NCI-H82 treated with DMSO at 0.1 percent for 48 hours (cell line): Measurements from ENCODE around the gene RANBP3.
A peak's percentile ranks its signal among the peaks of the same experiment; 100 is the strongest.

ENCODE experiments used
- DNase-seq: peaks from one replicate; lab custom pipeline; 2025; ENCODE audit not compliant: unreplicated experiment; lab: John Stamatoyannopoulos, UW

Gene RANBP3

DNA sequence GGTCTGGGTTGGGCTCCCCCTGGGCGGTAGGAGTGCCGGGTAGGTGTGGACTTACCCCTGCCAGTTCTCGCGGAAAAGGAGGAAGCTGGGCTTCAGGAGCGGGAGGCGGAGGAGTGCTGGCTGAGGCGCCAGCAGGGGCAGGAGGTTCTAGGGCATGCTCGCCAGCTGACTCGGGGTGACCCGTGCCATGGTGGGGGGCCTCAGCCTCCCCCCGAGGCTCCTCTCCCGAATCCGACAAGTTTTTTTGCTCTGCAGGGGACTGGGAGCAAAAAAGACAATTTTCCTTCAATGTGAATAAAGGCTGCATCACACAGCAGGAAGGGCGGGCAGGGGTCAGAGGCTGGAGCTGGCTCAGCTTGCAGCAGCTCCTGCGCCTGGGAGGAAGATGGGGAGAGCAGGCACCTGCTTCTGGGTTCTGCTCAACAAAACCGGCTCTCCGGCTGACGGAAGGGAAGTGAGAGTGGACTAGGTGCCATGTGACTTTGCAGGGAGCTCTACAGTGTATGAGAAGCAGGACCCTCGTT, 26.5 kb downstream of the RANBP3 start:
- no peak for DNase-seq

- DNase-seq: no peak
Observed at GRCh38 chr19:5950741-5951140, 27.2 kb downstream of the RANBP3 start.

DNA sequence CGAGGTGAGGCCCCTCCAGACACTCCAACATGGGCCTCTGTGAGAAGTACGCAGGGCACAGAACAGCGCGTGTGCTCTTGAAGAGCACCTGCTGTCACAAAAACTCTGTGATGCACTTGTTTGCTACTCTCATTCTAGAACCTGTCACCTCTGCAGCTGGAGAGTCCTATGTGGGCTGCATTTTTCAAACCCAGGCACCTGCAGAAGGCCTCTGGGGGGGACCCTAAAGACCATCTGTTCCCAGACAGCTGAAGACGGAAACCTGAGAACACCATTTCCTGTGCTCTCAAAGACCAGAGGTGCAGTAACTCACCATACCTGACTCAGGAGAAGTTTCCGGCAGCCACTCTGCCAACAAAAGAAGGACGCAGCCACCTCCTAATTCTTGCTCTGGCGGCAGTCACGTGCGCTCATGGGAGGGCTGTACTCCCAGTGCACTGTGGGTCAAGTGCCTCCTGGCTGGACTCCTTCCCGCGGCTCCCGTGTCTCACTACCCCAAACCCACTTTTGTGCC, 28.1 kb downstream of the RANBP3 start:
- no peak for DNase-seq

- DNase-seq: no peak
Observed at GRCh38 chr19:5948752-5949564, 29.0 kb downstream of the RANBP3 start.

DNA sequence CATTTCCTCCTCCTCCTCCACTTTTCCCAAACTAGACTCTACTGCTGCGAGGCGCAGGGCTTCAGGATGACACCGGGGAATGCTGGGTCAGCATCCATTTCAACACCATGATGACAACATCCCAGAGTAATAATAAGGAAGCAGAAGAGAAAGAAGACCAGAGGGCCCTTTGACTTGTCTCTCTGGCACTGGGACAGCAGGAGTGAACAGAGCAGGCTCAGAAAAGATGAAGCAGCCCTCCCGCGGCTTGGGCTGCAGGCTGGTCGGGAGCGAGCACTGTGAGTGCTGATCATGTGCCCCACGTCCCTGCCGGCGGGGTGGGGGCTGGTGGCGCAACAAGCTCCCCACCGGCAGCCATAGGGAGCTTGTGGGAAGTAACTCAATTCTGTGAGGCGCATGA, 30.5 kb downstream of the RANBP3 start:
- no peak for DNase-seq

DNA sequence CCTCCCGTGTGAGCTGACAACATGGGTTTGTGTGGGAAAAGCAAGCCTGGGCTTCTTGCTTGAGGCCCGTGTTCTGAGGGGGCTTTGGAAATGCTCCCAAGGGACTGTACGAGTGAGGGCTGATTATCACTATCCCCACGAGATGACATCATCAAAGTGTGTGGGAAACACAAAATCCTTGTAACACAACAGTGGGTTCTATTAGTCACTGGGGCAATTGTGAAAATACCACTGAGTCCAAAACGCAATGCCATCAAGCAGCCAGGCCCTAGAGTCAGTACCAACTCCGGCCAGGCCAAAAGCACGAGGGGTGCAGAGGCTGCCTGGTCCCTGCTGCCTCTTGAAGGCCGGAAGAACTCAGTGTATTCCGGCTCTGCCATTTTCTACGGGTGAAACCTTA, 34.3 kb downstream of the RANBP3 start:
- no peak for DNase-seq

GRCh38 chr19:5943045-5943444, 34.9 kb downstream of the RANBP3 start:
- DNase-seq: no peak

- DNase-seq: no peak
Observed at GRCh38 chr19:5941673-5942072, 36.3 kb downstream of the RANBP3 start.

GRCh38 chr19:5940260-5941208, 37.4 kb downstream of the RANBP3 start:
- DNase-seq: no peak

- DNase-seq: no peak
Observed at GRCh38 chr19:5937550-5937949, 40.4 kb downstream of the RANBP3 start.

DNA sequence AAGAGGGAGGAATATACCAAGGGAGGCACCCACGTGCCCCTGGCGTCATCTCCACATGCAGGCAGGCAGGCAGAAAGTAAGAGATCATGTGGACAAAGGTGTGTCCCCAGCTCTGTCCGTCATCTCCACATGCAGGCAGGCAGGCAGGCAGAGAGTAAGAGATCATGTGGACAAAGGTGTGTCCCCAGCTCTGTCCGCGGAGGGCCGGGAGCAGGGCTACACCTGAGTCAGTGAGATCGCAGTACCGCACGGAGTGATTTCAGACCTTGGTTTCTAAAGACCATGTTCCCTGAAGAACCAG, 41.7 kb downstream of the RANBP3 start:
- no peak for DNase-seq

DNA sequence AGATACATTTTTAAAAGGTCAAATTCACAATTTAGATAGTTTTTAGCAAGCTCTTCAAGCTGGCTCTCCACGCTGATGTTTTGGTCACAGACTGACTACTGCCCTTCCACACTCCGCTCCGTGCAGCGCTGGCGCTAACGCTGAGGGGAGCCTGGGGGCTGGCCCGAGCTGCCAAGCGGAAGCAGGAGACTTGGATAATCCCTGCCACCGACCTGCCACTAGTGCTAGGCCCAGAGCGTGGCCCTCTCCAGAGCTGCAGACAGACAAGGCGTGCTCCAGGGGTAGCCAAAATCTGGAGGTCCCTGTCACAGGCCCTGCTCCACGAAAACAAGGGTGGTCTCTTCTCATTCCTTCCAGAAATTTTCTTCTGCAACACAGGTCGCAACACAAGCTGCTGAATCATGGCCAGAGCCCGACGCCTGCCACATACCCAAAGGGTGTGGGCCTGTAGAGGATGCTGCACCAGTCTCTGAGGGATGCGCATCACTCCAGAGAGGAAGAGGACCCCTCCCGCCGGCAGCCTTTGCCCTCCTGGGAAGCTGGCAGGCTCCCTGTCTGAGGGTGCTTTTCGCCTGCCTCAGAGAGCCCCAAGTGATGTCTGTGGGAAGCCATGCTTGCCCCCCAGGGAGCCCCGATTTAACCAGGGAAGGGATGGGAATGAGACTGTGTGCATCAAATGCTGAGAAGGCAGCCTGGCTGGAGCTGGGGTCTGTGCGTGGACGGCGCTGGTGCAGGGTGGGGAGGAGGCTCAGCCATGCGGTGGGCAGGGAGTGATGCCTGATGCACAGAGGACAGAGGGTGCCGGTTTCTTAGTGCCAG, 42.3 kb downstream of the RANBP3 start:
- no peak for DNase-seq

DNA sequence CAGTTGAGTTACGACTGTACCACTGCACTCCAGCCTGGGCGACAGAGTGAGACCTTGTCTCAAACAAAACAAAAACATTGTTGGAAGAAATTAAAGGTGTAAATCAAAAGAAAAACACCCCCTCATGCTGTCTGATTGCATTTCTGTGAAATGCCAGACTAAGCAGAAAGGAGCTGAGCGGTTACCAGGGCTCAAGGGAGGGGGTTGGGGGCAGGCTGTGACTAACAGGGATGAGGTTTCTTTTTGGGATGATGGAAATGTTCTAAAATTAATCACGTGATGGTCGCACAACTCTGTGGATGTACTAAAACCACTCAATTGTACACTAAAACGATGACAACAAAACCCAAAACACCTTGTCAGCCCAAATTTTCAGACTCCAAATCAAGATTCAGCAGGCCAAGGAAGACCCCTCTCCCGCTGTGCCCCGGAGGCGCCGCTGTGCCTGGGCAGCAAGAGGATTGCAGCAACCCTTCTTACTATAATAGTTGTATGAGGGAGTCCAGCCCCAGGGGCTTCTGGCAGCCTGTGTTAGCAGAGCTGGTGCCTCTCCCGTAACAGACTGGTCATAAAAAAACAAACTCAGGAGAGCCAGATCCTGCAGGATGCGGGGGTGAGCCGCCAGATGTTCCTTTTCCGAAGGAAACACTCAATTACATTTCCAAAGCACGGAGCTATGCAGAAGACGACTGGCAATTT, 43.0 kb downstream of the RANBP3 start:
- no peak for DNase-seq

GRCh38 chr19:5934069-5934401, 43.9 kb downstream of the RANBP3 start:
- no peak for DNase-seq

- DNase-seq: no peak
Observed at GRCh38 chr19:5933391-5934068, 44.4 kb downstream of the RANBP3 start.

DNA sequence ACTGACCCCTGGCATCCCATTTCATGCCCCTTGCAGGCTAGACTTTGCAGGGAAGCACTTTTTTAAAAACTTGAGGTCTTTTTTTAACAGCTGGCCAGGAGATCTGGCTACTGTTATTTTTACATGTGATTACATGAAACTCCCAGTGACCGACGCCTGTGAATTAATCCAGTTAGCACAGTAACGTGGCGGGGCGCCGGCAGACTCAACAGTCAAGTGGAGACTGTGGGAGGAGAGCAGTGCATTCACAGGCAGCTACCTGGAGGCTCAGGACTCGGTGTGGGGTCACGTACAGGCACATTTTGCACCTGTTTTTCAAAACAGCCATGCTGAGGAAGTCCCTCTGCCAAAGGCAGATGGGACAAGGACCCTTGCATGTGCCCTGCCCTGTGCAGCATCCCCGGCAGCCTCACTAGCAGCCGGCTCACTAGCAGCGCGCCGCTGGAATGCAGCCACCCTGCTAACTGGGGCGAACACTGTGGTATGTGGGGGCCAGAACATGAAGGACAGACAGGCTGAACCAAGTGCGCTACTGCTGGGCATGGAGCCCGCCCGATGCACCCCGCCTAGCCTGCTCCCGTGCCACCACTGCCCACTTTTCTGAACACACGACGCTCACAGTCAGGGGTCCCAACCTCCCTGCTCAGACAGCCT, 45.2 kb downstream of the RANBP3 start:
- DNase-seq: peak; percentile 45

- DNase-seq: no peak
Observed at GRCh38 chr19:5932146-5932545, 45.8 kb downstream of the RANBP3 start.

- no peak for DNase-seq
Observed at GRCh38 chr19:5931251-5931650, 46.7 kb downstream of the RANBP3 start.

GRCh38 chr19:5929625-5930024, 48.3 kb downstream of the RANBP3 start:
- DNase-seq: no peak
